Measurements from ENCODE around the gene TNS3.

GRCh38 chr7:47369736-47370135 lies 212.2 kb downstream of the TNS3 start:
- no peak for TF ChIP-seq EP300 (IDR thresholded peaks at IDR 0.05)
- no peak for TF ChIP-seq CTCF (IDR thresholded peaks at IDR 0.05)
- no peak for TF ChIP-seq POLR2A (IDR thresholded peaks at IDR 0.05; ENCODE audit: low read depth)
